ENCODE measurements around the gene FRYL. TPM values are rescaled to one million over a fixed set of nuclear protein-coding genes. Genes with fewer than 3 reads are reported as not detected.
"Not testable (repeated sequence)": the region's sequence is repeated elsewhere in the genome, so short reads cannot be mapped to it uniquely, and the experiment has no call there.

FRYL gene
- total and polyA plus RNA-seq, 11 donors: 12.3 to 61.3 (median 34.4) TPM

DNA sequence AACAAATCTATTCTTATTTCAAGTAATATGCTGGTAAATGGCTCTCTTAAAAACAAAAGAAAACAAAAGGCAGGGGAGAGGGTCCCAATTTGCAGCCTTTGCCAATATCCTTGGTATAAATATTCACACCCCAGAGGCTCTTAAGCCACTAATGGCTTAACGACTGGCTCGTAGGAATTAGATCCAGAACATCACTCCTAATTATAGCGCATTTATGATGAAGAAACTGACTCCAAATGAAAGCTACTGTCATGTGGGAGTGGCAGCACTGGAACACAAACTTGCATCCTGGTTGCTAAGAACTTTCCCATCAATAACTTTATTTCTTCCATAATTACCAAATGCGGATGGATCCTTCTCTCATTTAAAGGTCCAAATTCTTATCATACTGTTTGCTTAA is 138.7 kb downstream of the FRYL start:
- intact Hi-C loops (cut with DNase I): loop anchor here in 1 of 10 donors (5.0 kb wide), 1 partner anchor 49 kb away; no protein-coding TSS in a partner anchor
- peak in 1 of 4 donors; percentile 32 for ATAC-seq
- no peaks in the 10 kb centered on the region for H3K36me3 ChIP-seq
- H3K9me3 ChIP-seq: peaks cover 0 to 7% (median 0%) of the 10 kb centered on the region in 12 donors
- no peak for DNase-seq
- H3K27ac ChIP-seq: peak overlapping the region in 7 of 12 donors; percentile 12 to 60 (median 28)
- H3K4me1 ChIP-seq: peaks cover 9 to 43% (median 34%) of the 10 kb centered on the region in 12 donors
- TF ChIP-seq CTCF (IDR thresholded peaks at IDR 0.05) (no peak), POLR2A (IDR thresholded peaks at IDR 0.05) (no peak)
- WGBS, 4 donors: 45 to 56% (median 51%) methylated on average over 4 of the region's 4 CpGs
- H3K4me3 ChIP-seq: no peak overlapping the region
- no peaks in the 10 kb centered on the region for H3K27me3 ChIP-seq

- Histone ChIP-seq H3K36me3 (no peaks in the 10 kb centered on the region), H3K27ac (peak overlapping the region in 10 of 12 donors; percentile 6 to 60 (median 34)), H3K9me3 (peaks cover 0 to 7% (median 0%) of the 10 kb centered on the region in 12 donors), H3K4me1 (peaks cover 9 to 48% (median 36%) of the 10 kb centered on the region in 12 donors), H3K4me3 (no peak overlapping the region), H3K27me3 (no peaks in the 10 kb centered on the region)
- peak in 2 of 4 donors; percentile 20 to 53 for ATAC-seq
- 46 to 57% (median 48%) methylated on average over 2 of the region's 2 CpGs for WGBS, 4 donors
- no peak for TF ChIP-seq CTCF (IDR thresholded peaks at IDR 0.05)
- TF ChIP-seq POLR2A (IDR thresholded peaks at IDR 0.05): no peak
- no peak for DNase-seq
- intact Hi-C loops (cut with DNase I): loop anchor here in 1 of 10 donors (5.0 kb wide), 1 partner anchor 48 kb away; no protein-coding TSS in a partner anchor
Measured at GRCh38 chr4:48640699-48641098, 139.4 kb downstream of the FRYL start.

DNA sequence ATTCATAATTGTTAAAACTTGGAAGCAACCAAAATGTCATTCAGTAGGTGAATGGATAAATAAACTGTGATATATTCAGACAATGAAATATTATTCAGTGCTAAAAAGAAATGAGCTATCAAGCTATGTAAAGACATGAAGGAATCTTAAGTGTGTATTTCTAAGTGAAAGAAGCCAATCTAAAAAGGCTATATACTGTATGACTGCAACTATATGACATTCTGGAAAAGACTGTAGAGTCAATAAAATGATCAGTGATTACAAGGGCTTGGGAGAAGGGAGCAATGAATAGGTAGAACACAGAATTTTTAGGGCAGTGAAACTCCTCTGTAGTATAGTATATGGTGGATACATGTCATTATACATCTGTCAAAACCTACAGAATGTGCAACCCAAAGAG is 139.9 kb downstream of the FRYL start:
- H3K9me3 ChIP-seq: peaks cover 0 to 7% (median 0%) of the 10 kb centered on the region in 12 donors
- peak overlapping the region in 9 of 12 donors; percentile 0 to 57 (median 39) for H3K27ac ChIP-seq
- H3K36me3 ChIP-seq: no peaks in the 10 kb centered on the region
- H3K27me3 ChIP-seq: no peaks in the 10 kb centered on the region
- ATAC-seq (no peak), DNase-seq (no peak)
- TF ChIP-seq POLR2A (IDR thresholded peaks at IDR 0.05): no peak
- no peak for TF ChIP-seq CTCF (IDR thresholded peaks at IDR 0.05)
- no peak overlapping the region for H3K4me3 ChIP-seq
- H3K4me1 ChIP-seq: peaks cover 9 to 49% (median 38%) of the 10 kb centered on the region in 12 donors
- intact Hi-C loops (cut with DNase I): loop anchor here in 1 of 10 donors (5.0 kb wide), 1 partner anchor 48 kb away; no protein-coding TSS in a partner anchor

GRCh38 chr4:48639807-48640206 is 140.3 kb downstream of the FRYL start:
- peaks cover 0 to 7% (median 0%) of the 10 kb centered on the region in 12 donors for H3K9me3 ChIP-seq
- H3K27ac ChIP-seq: peak overlapping the region in 3 of 12 donors; percentile 39 to 57 (median 41)
- 65 to 75% (median 71%) methylated on average over 3 of the region's 3 CpGs for WGBS, 4 donors
- intact Hi-C loops (cut with DNase I): loop anchor here in 2 of 10 donors (5.0 kb wide), 2 partner anchors 38 to 48 kb away; no protein-coding TSS in a partner anchor
- no peak overlapping the region for H3K4me3 ChIP-seq
- DNase-seq (no peak), ATAC-seq (no peak)
- H3K36me3 ChIP-seq: no peaks in the 10 kb centered on the region
- H3K27me3 ChIP-seq: no peaks in the 10 kb centered on the region
- TF ChIP-seq CTCF (IDR thresholded peaks at IDR 0.05): no peak
- TF ChIP-seq POLR2A (IDR thresholded peaks at IDR 0.05): no peak
- H3K4me1 ChIP-seq: peaks cover 9 to 53% (median 40%) of the 10 kb centered on the region in 12 donors

DNA sequence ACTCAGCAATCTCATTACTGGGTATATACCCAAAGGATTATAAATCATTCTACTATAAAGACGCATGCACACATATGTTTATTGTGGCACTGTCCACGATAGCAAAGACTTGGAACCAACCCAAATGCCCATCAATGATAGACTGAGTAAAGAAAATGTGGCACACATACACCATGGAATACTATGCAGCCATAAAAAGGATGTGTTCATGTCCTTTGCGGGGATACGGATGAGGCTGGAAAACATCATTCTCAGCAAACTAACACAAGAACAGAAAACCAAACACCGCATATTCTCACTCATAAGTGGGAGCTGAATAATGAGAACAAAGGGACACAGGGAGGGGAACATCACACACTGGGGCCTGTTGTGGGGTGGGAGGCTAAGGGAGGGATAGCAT is 141.5 kb downstream of the FRYL start:
- ATAC-seq, DNase-seq, H3K36me3 ChIP-seq, H3K4me3 ChIP-seq, H3K27me3 ChIP-seq, H3K9me3 ChIP-seq, H3K27ac ChIP-seq: not testable (repeated sequence)
- intact Hi-C loops (cut with DNase I): loop anchor here in 1 of 10 donors (5.0 kb wide), 1 partner anchor 36 kb away; no protein-coding TSS in a partner anchor
- 91 to 95% (median 92%) methylated on average over 5 of the region's 5 CpGs for WGBS, 4 donors
- H3K4me1 ChIP-seq: peaks cover 9 to 56% (median 40%) of the 10 kb centered on the region in 12 donors
